Liver (tissue), 9 donors: ENCODE measurements around the gene ACKR2. TPM values are rescaled to one million over a fixed set of nuclear protein-coding genes. Genes with fewer than 3 reads are reported as not detected.

Experiments used
- DNase-seq: peaks from one replicate; pipeline ENCODE4 v3.0.0-alpha.2; 2017; ENCODE audit warnings: low spot score
- H3K27ac ChIP-seq, 2 donors: one replicate each; pipeline ENCODE4 v1.7.0; 2013; ENCODE audit warnings: inconsistent platforms in 2 of 2, low read length in 2 of 2, control low read depth in 1 of 2, low read depth in 1 of 2, mild to moderate bottlenecking in 1 of 2
- H3K27me3 ChIP-seq, 4 donors: one replicate each; pipeline versions ENCODE4 v1.6.1 to v1.7.0; 2013; ENCODE audit warnings: low read length in 3 of 4, inconsistent platforms in 1 of 4, mild to moderate bottlenecking in 1 of 4, moderate library complexity in 1 of 4; ENCODE audit not compliant: control insufficient read depth in 4 of 4, insufficient read depth in 4 of 4
- H3K36me3 ChIP-seq, 4 donors: one replicate each; pipeline versions ENCODE4 v1.6.1 to v1.7.0; 2013; ENCODE audit warnings: low read length in 3 of 4, mild to moderate bottlenecking in 3 of 4, low read depth in 1 of 4, moderate library complexity in 1 of 4; ENCODE audit not compliant: control insufficient read depth in 4 of 4, insufficient read depth in 3 of 4
- H3K4me1 ChIP-seq, 4 donors: one replicate each; pipeline versions ENCODE4 v1.6.1 to v1.7.0; 2013; ENCODE audit warnings: low read length in 3 of 4, mild to moderate bottlenecking in 3 of 4, moderate library complexity in 1 of 4; ENCODE audit not compliant: control insufficient read depth in 4 of 4, insufficient read depth in 4 of 4
- H3K4me3 ChIP-seq, 3 donors: one replicate each; pipeline versions ENCODE4 v1.6.1 to v1.7.0; 2013; ENCODE audit warnings: low read length in 3 of 3, control low read depth in 1 of 3, low read depth in 1 of 3, mild to moderate bottlenecking in 1 of 3
- H3K9ac ChIP-seq, 2 donors: one replicate each; pipeline ENCODE4 v1.7.0; 2013; ENCODE audit warnings: low read length in 2 of 2, mild to moderate bottlenecking in 2 of 2, moderate library complexity in 2 of 2, control low read depth in 1 of 2, low read depth in 1 of 2
- H3K9me3 ChIP-seq, 4 donors: one replicate each; pipeline versions ENCODE4 v1.6.1 to v1.7.0; 2013; ENCODE audit warnings: low read length in 3 of 4; ENCODE audit not compliant: control insufficient read depth in 4 of 4
- ATF3 ChIP-seq: IDR thresholded peaks from 2 replicates; pipeline ENCODE4 v1.6.1; 2016; ENCODE audit warnings: antibody characterized with exemption
- CTCF ChIP-seq: fragments of 150-350 bp; IDR thresholded peaks from 2 replicates; pipeline ENCODE4 v1.5.1; 2017; ENCODE audit warnings: improper control_type of control experiment, low read depth, low read length; ENCODE audit not compliant: missing input control
- EGR1 ChIP-seq, 2 donors: IDR thresholded peaks; 2 replicates each; pipeline ENCODE4 v1.6.1; 2016 to 2018; ENCODE audit warnings: antibody characterized with exemption in 2 of 2, low read depth in 2 of 2
- FOXA1 ChIP-seq: IDR thresholded peaks from 2 replicates; pipeline ENCODE4 v1.6.1; 2016; ENCODE audit warnings: antibody characterized with exemption
- FOXA2 ChIP-seq: IDR thresholded peaks from 2 replicates; pipeline ENCODE4 v1.6.1; 2016; ENCODE audit warnings: antibody characterized with exemption
- GABPA ChIP-seq, 2 donors: IDR thresholded peaks in 1 of 2; conservative IDR thresholded peaks in 1 of 2; 2 replicates each; pipeline ENCODE4 v1.6.1; 2016; ENCODE audit warnings: antibody characterized with exemption in 2 of 2, mild to moderate bottlenecking in 1 of 2, moderate library complexity in 1 of 2
- HNF4A ChIP-seq, 2 donors: conservative IDR thresholded peaks; 2 replicates each; pipeline ENCODE4 v1.6.1; 2016; ENCODE audit warnings: antibody characterized with exemption in 2 of 2, mild to moderate bottlenecking in 2 of 2
- HNF4G ChIP-seq: IDR thresholded peaks from 2 replicates; pipeline ENCODE4 v1.6.1; 2016; ENCODE audit warnings: antibody characterized with exemption
- JUND ChIP-seq, 2 donors: IDR thresholded peaks; 2 replicates each; pipeline ENCODE4 v1.6.1; 2016; ENCODE audit warnings: antibody characterized with exemption in 2 of 2
- MAX ChIP-seq: IDR thresholded peaks from 2 replicates; pipeline ENCODE4 v1.6.1; 2016; ENCODE audit warnings: antibody characterized with exemption
- NR2F2 ChIP-seq: IDR thresholded peaks from 2 replicates; pipeline ENCODE4 v1.6.1; 2016; ENCODE audit warnings: antibody characterized with exemption
- RAD21 ChIP-seq, 2 donors: IDR thresholded peaks; 2 replicates each; pipeline ENCODE4 v1.6.1; 2016; ENCODE audit warnings: antibody characterized with exemption in 2 of 2, mild to moderate bottlenecking in 2 of 2
- REST ChIP-seq: IDR thresholded peaks from 2 replicates; pipeline ENCODE4 v1.6.1; 2016; ENCODE audit warnings: antibody characterized with exemption, mild to moderate bottlenecking
- RXRA ChIP-seq, 2 donors: IDR thresholded peaks; 2 replicates each; pipeline ENCODE4 v1.6.1; 2017 to 2018; ENCODE audit warnings: antibody characterized with exemption in 2 of 2, mild to moderate bottlenecking in 1 of 2
- SP1 ChIP-seq: IDR thresholded peaks from 2 replicates; pipeline ENCODE4 v1.6.1; 2018; ENCODE audit warnings: antibody characterized with exemption, mild to moderate bottlenecking
- TAF1 ChIP-seq: conservative IDR thresholded peaks from 2 replicates; pipeline ENCODE4 v1.6.1; 2016; ENCODE audit warnings: antibody characterized with exemption, mild to moderate bottlenecking
- YY1 ChIP-seq: IDR thresholded peaks from 2 replicates; pipeline ENCODE4 v1.6.1; 2016; ENCODE audit warnings: antibody characterized with exemption, mild to moderate bottlenecking
- ZBTB33 ChIP-seq: IDR thresholded peaks from 2 replicates; pipeline ENCODE4 v1.6.1; 2016; ENCODE audit warnings: antibody characterized with exemption
- WGBS: extraction: QIAGEN DNeasy Blood & Tissue Kit; methylation state at CpG from one replicate; pipeline ENCODE4 v1.1.7; 2013; 5-methylcytosine and 5-hydroxymethylcytosine counted together
- polyA plus RNA-seq, 2 donors: library from polyadenylated mRNA; stranded (reverse) in 1 of 2; unstranded in 1 of 2; fragments of 200-250 nt in 1 of 2; fragments of >200 nt in 1 of 2; fragmentation: Nextera tagmentation in 1 of 2; extraction: Ambion mirVana in 1 of 2; gene quantifications; one replicate each; pipeline versions ENCODE4 v1.2.1 to v1.2.3, GENCODE V29; 2013 to 2015
- total RNA-seq, 2 donors: library from RNA; depleted of rRNA; stranded (reverse); fragments of >200 nt; gene quantifications; one replicate each; pipeline ENCODE4 v1.2.3, GENCODE V29; 2014
- donor health status: healthy.
- donor health status: healthy.
- donor health status: healthy.
- donor health status: healthy.
- donor health status: healthy.

The ACKR2 gene
- total and polyA plus RNA-seq, 4 donors = 7.3 to 19.3 (median 10.8) TPM

- no peak for TF ChIP-seq HNF4A (conservative IDR thresholded peaks at IDR 0.05)
- no peak for TF ChIP-seq SP1
- TF ChIP-seq JUND (IDR thresholded peaks at IDR 0.05) = no peak
- no peak for TF ChIP-seq YY1
- TF ChIP-seq TAF1 = no peak
- TF ChIP-seq RAD21 (IDR thresholded peaks at IDR 0.05) = no peak
- no peak for TF ChIP-seq CTCF
- TF ChIP-seq GABPA (IDR thresholded peaks at IDR 0.05 in 1 of 2, conservative IDR thresholded peaks at IDR 0.05 in 1 of 2) = no peak
- TF ChIP-seq FOXA1 = no peak
- no peak for TF ChIP-seq REST
- no peak for TF ChIP-seq ATF3
- TF ChIP-seq NR2F2 = no peak
- TF ChIP-seq RXRA (IDR thresholded peaks at IDR 0.05) = no peak
- no peak for TF ChIP-seq FOXA2
- no peak for TF ChIP-seq EGR1 (IDR thresholded peaks at IDR 0.05; ENCODE audit: low read depth in 2 of 2)
- DNase-seq = no peak
- Histone ChIP-seq H3K4me3 (no peak overlapping the region), H3K4me1 (peaks cover 19 to 37% (median 27%) of the 10 kb centered on the region in 4 donors), H3K9ac (no peak overlapping the region), H3K27me3 (no peaks in the 10 kb centered on the region), H3K36me3 (no peaks in the 10 kb centered on the region), H3K9me3 (no peaks in the 10 kb centered on the region), H3K27ac (peak overlapping the region in 1 of 2 donors; percentile 72)
- WGBS = 95% methylated on average over 1 of the region's 1 CpG
Measured at GRCh38 chr3:42844412-42844713, 35.1 kb downstream of the ACKR2 start.

DNA sequence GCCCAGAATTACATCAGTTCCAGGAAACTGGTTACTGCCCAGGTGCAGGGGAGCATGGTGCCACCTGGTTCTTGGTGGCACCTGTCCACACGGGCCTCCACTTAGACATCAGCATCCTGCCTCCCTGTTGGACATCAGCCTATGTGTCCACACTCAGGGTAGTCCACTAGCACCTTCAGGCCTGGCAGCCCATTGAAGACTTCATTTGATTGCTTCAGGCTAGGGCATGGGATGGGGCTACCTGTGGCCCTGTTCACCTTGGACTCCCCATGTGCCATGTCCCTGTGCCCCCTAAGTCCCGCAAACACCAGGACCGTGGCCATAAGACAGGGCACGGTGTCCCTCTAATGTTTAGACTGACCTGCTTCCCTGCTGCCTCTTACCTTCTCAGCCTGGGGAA lies 35.6 kb downstream of the ACKR2 start:
- no peaks in the 10 kb centered on the region for H3K36me3 ChIP-seq
- DNase-seq = no peak
- H3K4me1 ChIP-seq = peaks cover 19 to 37% (median 27%) of the 10 kb centered on the region in 4 donors
- H3K4me3 ChIP-seq = no peak overlapping the region
- H3K9me3 ChIP-seq = no peaks in the 10 kb centered on the region
- no peaks in the 10 kb centered on the region for H3K27me3 ChIP-seq
- peak overlapping the region in 1 of 2 donors; percentile 72 for H3K27ac ChIP-seq
- H3K9ac ChIP-seq = no peak overlapping the region
- WGBS = 97% methylated on average over 4 of the region's 4 CpGs
- TF ChIP-seq CTCF (no peak), HNF4A (conservative IDR thresholded peaks at IDR 0.05) (no peak), FOXA2 (no peak), REST (no peak), HNF4G (no peak), SP1 (no peak), TAF1 (no peak), YY1 (no peak), NR2F2 (no peak), FOXA1 (no peak), EGR1 (IDR thresholded peaks at IDR 0.05; ENCODE audit: low read depth in 2 of 2) (no peak), RAD21 (IDR thresholded peaks at IDR 0.05) (no peak), MAX (no peak), ZBTB33 (no peak)
